Prostate gland (tissue), 2 donors: ENCODE measurements around the gene TMEM235.

Experiments used
- CTCF ChIP-seq, 4 experiments: fragments of 200-600 bp in 2 of 4; fragments of 450-650 bp in 2 of 4; sonication (generic) in 2 of 4; IDR thresholded peaks; 1 replicate in 3 of 4; 2 replicates in 1 of 4; pipeline ENCODE4 v1.5.1; 2016 to 2019; ENCODE audit warnings: antibody characterized with exemption in 4 of 4, mild to moderate bottlenecking in 2 of 4, moderate library complexity in 2 of 4
- POLR2A ChIP-seq: fragments of 450-650 bp; IDR thresholded peaks from one replicate; pipeline ENCODE4 v1.6.1; 2016; ENCODE audit warnings: antibody characterized with exemption, mild to moderate bottlenecking
- POLR2AphosphoS5 ChIP-seq: sonication (generic); formaldehyde crosslinking; IDR thresholded peaks from one replicate; pipeline ENCODE4 v1.6.1; 2017; ENCODE audit warnings: antibody characterized with exemption

- TF ChIP-seq CTCF (IDR thresholded peaks at IDR 0.05) (no peak), POLR2A (no peak), POLR2AphosphoS5 (no peak)
Observed at GRCh38 chr17:78247304-78247703, 15.9 kb downstream of the TMEM235 start.
